ENCODE data around the gene FRS3.
A peak's percentile ranks its signal among the peaks of the same experiment; 100 is the strongest.

The FRS3 gene

GRCh38 chr6:41790045-41790444, 10.3 kb upstream of the FRS3 start:
- DNase-seq (ENCODE audit: low read depth in 2 of 2) = no peak

GRCh38 chr6:41789390-41789724, 9.7 kb upstream of the FRS3 start:
- no peak for DNase-seq (ENCODE audit: low read depth in 2 of 2)

GRCh38 chr6:41787219-41787917, 7.7 kb upstream of the FRS3 start, which contains the start of gene TOMM6:
Gene TOMM6 (plus strand): TSS chr6:41787694. CDS start chr6:41787698, 4 bp downstream.
- DNase-seq (ENCODE audit: low read depth in 2 of 2) = peak; percentile 92 to 94

- DNase-seq (ENCODE audit: low read depth in 2 of 2) = peak; percentile 86 to 89
Measured at GRCh38 chr6:41786451-41787218, 6.9 kb upstream of the FRS3 start.

- no peak for DNase-seq (ENCODE audit: low read depth in 2 of 2)
Measured at GRCh38 chr6:41785689-41786450, 6.2 kb upstream of the FRS3 start.

GRCh38 chr6:41785254-41785653, 5.6 kb upstream of the FRS3 start:
- no peak for DNase-seq (ENCODE audit: low read depth in 2 of 2)

- no peak for DNase-seq (ENCODE audit: low read depth in 2 of 2)
Measured at GRCh38 chr6:41784581-41785171, 5.0 kb upstream of the FRS3 start.

GRCh38 chr6:41783106-41783780, 3.5 kb upstream of the FRS3 start:
- no peak for DNase-seq (ENCODE audit: low read depth in 2 of 2)

GRCh38 chr6:41781366-41781730, 1.6 kb upstream of the FRS3 start:
- DNase-seq (ENCODE audit: low read depth in 2 of 2) = no peak

- no peak for DNase-seq (ENCODE audit: low read depth in 2 of 2)
Measured at GRCh38 chr6:41780551-41781365, 1.1 kb upstream of the FRS3 start, which contains the start of gene PRICKLE4. Gene PRICKLE4 (plus strand): TSS chr6:41780782. CDS start chr6:41783474, 2,692 bp downstream.

GRCh38 chr6:41779336-41779735, 364 bp downstream of the FRS3 start:
- no peak for DNase-seq (ENCODE audit: low read depth in 2 of 2)

- no peak for DNase-seq (ENCODE audit: low read depth in 2 of 2)
Measured at GRCh38 chr6:41778895-41779294, 805 bp downstream of the FRS3 start.

- no peak for DNase-seq (ENCODE audit: low read depth in 2 of 2)
Measured at GRCh38 chr6:41777551-41778285, 2.0 kb downstream of the FRS3 start.

- DNase-seq (ENCODE audit: low read depth in 2 of 2) = no peak
Measured at GRCh38 chr6:41775293-41775882, 4.3 kb downstream of the FRS3 start.

- DNase-seq (ENCODE audit: low read depth in 2 of 2) = no peak
Measured at GRCh38 chr6:41774841-41775240, 4.9 kb downstream of the FRS3 start.

GRCh38 chr6:41771058-41771983, 8.4 kb downstream of the FRS3 start:
- DNase-seq (ENCODE audit: low read depth in 2 of 2) = no peak

GRCh38 chr6:41770381-41771057, 9.2 kb downstream of the FRS3 start:
- no peak for DNase-seq (ENCODE audit: low read depth in 2 of 2)

GRCh38 chr6:41769376-41769775, 10.3 kb downstream of the FRS3 start:
- no peak for DNase-seq (ENCODE audit: low read depth in 2 of 2)

All from stimulated activated CD4-positive, alpha-beta T cell treated with anti-CD3 and anti-CD28 coated beads, Interleukin-1b, Interleukin-23, amount 100 ng/mL, for 4 hours (primary cell).